Mucosa of stomach (tissue), 1 donor: ENCODE data around the gene MZB1.

ENCODE experiments used
- H3K27me3 ChIP-seq: one replicate; pipeline ENCODE4 v1.7.0; 2013; ENCODE audit warnings: mild to moderate bottlenecking, low read length; ENCODE audit not compliant: control insufficient read depth, insufficient read depth
- H3K36me3 ChIP-seq: one replicate; pipeline ENCODE4 v1.7.0; 2013; ENCODE audit warnings: low read length; ENCODE audit not compliant: control insufficient read depth, insufficient read depth
- H3K4me1 ChIP-seq: one replicate; pipeline ENCODE4 v1.7.0; 2013; ENCODE audit warnings: mild to moderate bottlenecking, low read length; ENCODE audit not compliant: control insufficient read depth, insufficient read depth
- H3K4me3 ChIP-seq: one replicate; pipeline ENCODE4 v1.7.0; 2013; ENCODE audit warnings: low read length
- H3K9ac ChIP-seq: one replicate; pipeline ENCODE4 v1.7.0; 2013; ENCODE audit warnings: mild to moderate bottlenecking, low read length, moderate library complexity
- H3K9me3 ChIP-seq: one replicate; pipeline ENCODE4 v1.7.0; 2013; ENCODE audit warnings: mild to moderate bottlenecking, low read length, moderate library complexity; ENCODE audit not compliant: control insufficient read depth
- donor health status: Pancreatic carcinoma.

MZB1 gene

GRCh38 chr5:139389701-139390638 lies at the start of gene MZB1:
TSS of gene MZB1 (minus strand) at chr5:139389913. CDS start at chr5:139389856, 57 bp downstream.
- no peaks in the 10 kb centered on the region for H3K27me3 ChIP-seq
- peak within 1 kb of the TSS; percentile 70 for H3K9ac ChIP-seq
- H3K4me1 ChIP-seq, result peaks cover 53% of the 10 kb centered on the region
- no peak within 1 kb of the TSS for H3K4me3 ChIP-seq
- no peaks in the 10 kb centered on the region for H3K9me3 ChIP-seq
- H3K36me3 ChIP-seq, result no peaks in the 10 kb centered on the region

GRCh38 chr5:139439013-139439903 lies 49.5 kb upstream of the MZB1 start, which contains the start of gene DNAJC18:
TSS of gene DNAJC18 (minus strand) at chr5:139439525. CDS start at chr5:139439445, 80 bp downstream.
- H3K4me3 ChIP-seq, result peak within 1 kb of the TSS; percentile 70
- no peaks in the 10 kb centered on the region for H3K36me3 ChIP-seq
- peaks cover 3% of the 10 kb centered on the region for H3K4me1 ChIP-seq
- no peaks in the 10 kb centered on the region for H3K9me3 ChIP-seq
- H3K27me3 ChIP-seq, result no peaks in the 10 kb centered on the region
- H3K9ac ChIP-seq, result peak within 1 kb of the TSS; percentile 86

GRCh38 chr5:139438707-139439012 lies 48.9 kb upstream of the MZB1 start:
- no peaks in the 10 kb centered on the region for H3K27me3 ChIP-seq
- peaks cover 3% of the 10 kb centered on the region for H3K4me1 ChIP-seq
- H3K9ac ChIP-seq, result peak overlapping the region; percentile 86
- H3K9me3 ChIP-seq, result no peaks in the 10 kb centered on the region
- H3K36me3 ChIP-seq, result no peaks in the 10 kb centered on the region
- no peak overlapping the region for H3K4me3 ChIP-seq

GRCh38 chr5:139435676-139436075 lies 46.0 kb upstream of the MZB1 start:
- no peaks in the 10 kb centered on the region for H3K9me3 ChIP-seq
- no peaks in the 10 kb centered on the region for H3K36me3 ChIP-seq
- no peaks in the 10 kb centered on the region for H3K27me3 ChIP-seq
- H3K4me3 ChIP-seq, result no peak overlapping the region
- H3K4me1 ChIP-seq, result peaks cover 3% of the 10 kb centered on the region
- no peak overlapping the region for H3K9ac ChIP-seq

GRCh38 chr5:139431706-139432105 lies 42.0 kb upstream of the MZB1 start:
- Histone ChIP-seq H3K9ac (no peak overlapping the region), H3K27me3 (no peaks in the 10 kb centered on the region), H3K9me3 (no peaks in the 10 kb centered on the region), H3K36me3 (no peaks in the 10 kb centered on the region), H3K4me1 (no peaks in the 10 kb centered on the region), H3K4me3 (no peak overlapping the region)

- no peaks in the 10 kb centered on the region for H3K9me3 ChIP-seq
- H3K36me3 ChIP-seq, result no peaks in the 10 kb centered on the region
- H3K27me3 ChIP-seq, result no peaks in the 10 kb centered on the region
- H3K4me1 ChIP-seq, result no peaks in the 10 kb centered on the region
- H3K4me3 ChIP-seq, result no peak overlapping the region
- H3K9ac ChIP-seq, result no peak overlapping the region
These were observed 40.3 kb upstream of the MZB1 start for GRCh38 chr5:139430015-139430414.

- Histone ChIP-seq H3K4me1 (no peaks in the 10 kb centered on the region), H3K9ac (no peak overlapping the region), H3K4me3 (no peak overlapping the region), H3K9me3 (no peaks in the 10 kb centered on the region), H3K27me3 (no peaks in the 10 kb centered on the region), H3K36me3 (no peaks in the 10 kb centered on the region)
These were observed 36.6 kb upstream of the MZB1 start for GRCh38 chr5:139426203-139426885.

GRCh38 chr5:139425497-139425896 lies 35.8 kb upstream of the MZB1 start:
- no peak overlapping the region for H3K4me3 ChIP-seq
- H3K36me3 ChIP-seq, result no peaks in the 10 kb centered on the region

GRCh38 chr5:139422307-139422893 lies 32.7 kb upstream of the MZB1 start:
- no peaks in the 10 kb centered on the region for H3K36me3 ChIP-seq
- no peak overlapping the region for H3K9ac ChIP-seq
- H3K4me1 ChIP-seq, result peaks cover 4% of the 10 kb centered on the region
- H3K9me3 ChIP-seq, result no peaks in the 10 kb centered on the region
- H3K27me3 ChIP-seq, result no peaks in the 10 kb centered on the region
- no peak overlapping the region for H3K4me3 ChIP-seq

More at GRCh38 chr5:139425497-139425896, 35.8 kb upstream of the MZB1 start:
- Histone ChIP-seq H3K27me3 (no peaks in the 10 kb centered on the region), H3K9ac (no peak overlapping the region), H3K4me1 (no peaks in the 10 kb centered on the region), H3K9me3 (no peaks in the 10 kb centered on the region)

- no peak overlapping the region for H3K9ac ChIP-seq
- H3K36me3 ChIP-seq, result no peaks in the 10 kb centered on the region
- no peaks in the 10 kb centered on the region for H3K27me3 ChIP-seq
- peaks cover 4% of the 10 kb centered on the region for H3K4me1 ChIP-seq
- no peaks in the 10 kb centered on the region for H3K9me3 ChIP-seq
- H3K4me3 ChIP-seq, result no peak overlapping the region
These were observed 29.8 kb upstream of the MZB1 start for GRCh38 chr5:139419226-139420192.
